Femur (tissue), 1 donor: ENCODE measurements around the gene RSPRY1.
"Not testable (repeated sequence)": the region's sequence is repeated elsewhere in the genome, so short reads cannot be mapped to it uniquely, and the experiment has no call there.

ENCODE experiments used
- DNase-seq: peaks from one replicate; pipeline ENCODE4 v3.0.0-alpha.2; 2017

RSPRY1 gene

GRCh38 chr16:57186872-57187854, 1.0 kb downstream of the RSPRY1 start:
- DNase-seq = peak; percentile 59

GRCh38 chr16:57187902-57188710, 2.0 kb downstream of the RSPRY1 start:
- DNase-seq = not testable (repeated sequence)

- no peak for DNase-seq
Measured at GRCh38 chr16:57188711-57189002, 2.5 kb downstream of the RSPRY1 start.

GRCh38 chr16:57189527-57189926, 3.4 kb downstream of the RSPRY1 start:
- DNase-seq = not testable (repeated sequence)

GRCh38 chr16:57190136-57190535, 4.0 kb downstream of the RSPRY1 start:
- DNase-seq = no peak

- no peak for DNase-seq
Measured at GRCh38 chr16:57191056-57191571, 5.0 kb downstream of the RSPRY1 start.

GRCh38 chr16:57192146-57192545, 6.0 kb downstream of the RSPRY1 start:
- no peak for DNase-seq

GRCh38 chr16:57192720-57193486, 6.8 kb downstream of the RSPRY1 start:
- no peak for DNase-seq

GRCh38 chr16:57194512-57194911, 8.4 kb downstream of the RSPRY1 start:
- DNase-seq = no peak

- no peak for DNase-seq
Measured at GRCh38 chr16:57196286-57196685, 10.2 kb downstream of the RSPRY1 start.

- no peak for DNase-seq
Measured at GRCh38 chr16:57196753-57197152, 10.6 kb downstream of the RSPRY1 start.

- not testable (repeated sequence) for DNase-seq
Measured at GRCh38 chr16:57200321-57200720, 14.2 kb downstream of the RSPRY1 start.

- DNase-seq = not testable (repeated sequence)
Measured at GRCh38 chr16:57200926-57201325, 14.8 kb downstream of the RSPRY1 start.

- no peak for DNase-seq
Measured at GRCh38 chr16:57202095-57202886, 16.2 kb downstream of the RSPRY1 start.

- no peak for DNase-seq
Measured at GRCh38 chr16:57203451-57203850, 17.3 kb downstream of the RSPRY1 start.

- DNase-seq = no peak
Measured at GRCh38 chr16:57204675-57205074, 18.5 kb downstream of the RSPRY1 start.

- DNase-seq = no peak
Measured at GRCh38 chr16:57208926-57209325, 22.8 kb downstream of the RSPRY1 start.

GRCh38 chr16:57209780-57210179, 23.7 kb downstream of the RSPRY1 start:
- no peak for DNase-seq

- DNase-seq = no peak
Measured at GRCh38 chr16:57213462-57213861, 27.3 kb downstream of the RSPRY1 start.

GRCh38 chr16:57216968-57217367, 30.8 kb downstream of the RSPRY1 start:
- no peak for DNase-seq

- no peak for DNase-seq
Measured at GRCh38 chr16:57223057-57223456, 36.9 kb downstream of the RSPRY1 start.
